Measurements from ENCODE around the gene CNOT3.
A peak's percentile ranks its signal among the peaks of the same experiment; 100 is the strongest.

Gene CNOT3

GRCh38 chr19:54178581-54179261 lies 41.2 kb downstream of the CNOT3 start (continued):
- TF ChIP-seq PATZ1 (CRISPR knock-in tag; IDR thresholded peaks at IDR 0.05; ENCODE audit: borderline replicate concordance) (no peak), POU6F1 (CRISPR knock-in tag; IDR thresholded peaks at IDR 0.05; ENCODE audit: borderline replicate concordance, low read depth) (no peak), CREB5 (CRISPR knock-in tag; IDR thresholded peaks at IDR 0.05; ENCODE audit: low read depth) (no peak), GLIS3 (CRISPR knock-in tag; IDR thresholded peaks at IDR 0.05) (no peak)

GRCh38 chr19:54179262-54179852 lies 41.8 kb downstream of the CNOT3 start:
- ATAC-seq, result no peak
- TF ChIP-seq ZC3H10 (CRISPR knock-in tag; IDR thresholded peaks at IDR 0.05) (no peak), CREB5 (CRISPR knock-in tag; IDR thresholded peaks at IDR 0.05; ENCODE audit: low read depth) (no peak), ISL1 (CRISPR knock-in tag; IDR thresholded peaks at IDR 0.05) (no peak), CSRNP3 (CRISPR knock-in tag; IDR thresholded peaks at IDR 0.05) (no peak), ZNF8 (CRISPR knock-in tag; IDR thresholded peaks at IDR 0.05) (no peak), ZNF70 (CRISPR knock-in tag; IDR thresholded peaks at IDR 0.05) (no peak), TSHZ2 (CRISPR knock-in tag; IDR thresholded peaks at IDR 0.05) (no peak), ESRRG (CRISPR knock-in tag; IDR thresholded peaks at IDR 0.05) (no peak)

- peak; percentile 83 for ATAC-seq
- TF ChIP-seq CSDC2 (CRISPR knock-in tag; IDR thresholded peaks at IDR 0.05), result no peak
- TF ChIP-seq OSR1 (CRISPR knock-in tag; IDR thresholded peaks at IDR 0.05), result no peak
- TF ChIP-seq ZNF565 (CRISPR knock-in tag; conservative IDR thresholded peaks at IDR 0.05; ENCODE audit: low read depth), result no peak
- no peak for TF ChIP-seq CSRNP3 (CRISPR knock-in tag; IDR thresholded peaks at IDR 0.05)
- TF ChIP-seq POU6F1 (CRISPR knock-in tag; IDR thresholded peaks at IDR 0.05; ENCODE audit: borderline replicate concordance, low read depth), result no peak
- TF ChIP-seq TSHZ2 (CRISPR knock-in tag; IDR thresholded peaks at IDR 0.05), result no peak
- TF ChIP-seq ESRRG (CRISPR knock-in tag; IDR thresholded peaks at IDR 0.05), result no peak
- TF ChIP-seq TOX (CRISPR knock-in tag; IDR thresholded peaks at IDR 0.05; ENCODE audit: borderline replicate concordance), result no peak
- TF ChIP-seq RARB (CRISPR knock-in tag; IDR thresholded peaks at IDR 0.05), result no peak
- TF ChIP-seq TCF4 (CRISPR knock-in tag; IDR thresholded peaks at IDR 0.05; ENCODE audit: borderline replicate concordance), result no peak
- no peak for TF ChIP-seq ISL1 (CRISPR knock-in tag; IDR thresholded peaks at IDR 0.05)
- TF ChIP-seq BACH2 (CRISPR knock-in tag; IDR thresholded peaks at IDR 0.05; ENCODE audit: borderline replicate concordance), result no peak
These were observed 42.4 kb downstream of the CNOT3 start for GRCh38 chr19:54179921-54180461.

Data from SK-N-SH treated with all-trans-retinoic acid at 6 μM for 48 hours (cell line).